GM23338 (cell line): ENCODE data around the gene GBF1. TPM values are rescaled to one million over a fixed set of nuclear protein-coding genes. Genes with fewer than 3 reads are reported as not detected.

Experiments
- ATAC-seq: fragments of 200-7000 bp; cut with Tn5 transposase; 3 replicates; pipeline ENCODE4 v1.9.1; 2020
- DNase-seq: peaks from one replicate; pipeline ENCODE4 v3.0.0-alpha.2; 2015; ENCODE audit warnings: low spot score
- H2AFZ ChIP-seq: fragments of 200-600 bp; sonication (generic); 2 replicates; pipeline ENCODE4 v1.8.0; 2016; ENCODE audit warnings: antibody characterized with exemption, mild to moderate bottlenecking, moderate library complexity
- H3F3A ChIP-seq: fragments of 200-600 bp; sonication (generic); replicated peaks from 2 replicates; pipeline ENCODE4 v1.8.0; 2017; ENCODE audit warnings: antibody characterized with exemption, mixed run types, low read depth
- H3K27ac ChIP-seq: fragments of 200-600 bp; sonication (generic); 2 replicates; pipeline ENCODE4 v1.6.1; 2016; ENCODE audit warnings: low read depth
- H3K27me3 ChIP-seq: fragments of 200-600 bp; sonication (generic); 2 replicates; pipeline ENCODE4 v1.8.0; 2016; ENCODE audit warnings: mild to moderate bottlenecking, mixed run types, moderate library complexity; ENCODE audit not compliant: insufficient read depth
- H3K36me3 ChIP-seq: fragments of 200-600 bp; sonication (generic); 2 replicates; pipeline ENCODE4 v1.8.0; 2016; ENCODE audit warnings: mild to moderate bottlenecking; ENCODE audit not compliant: insufficient read depth
- H3K4me1 ChIP-seq: fragments of 200-600 bp; sonication (generic); 2 replicates; pipeline ENCODE4 v1.8.0; 2016; ENCODE audit warnings: mild to moderate bottlenecking, moderate library complexity; ENCODE audit not compliant: insufficient read depth
- H3K4me2 ChIP-seq: fragments of 200-600 bp; sonication (generic); 2 replicates; pipeline ENCODE4 v1.7.1; 2017; ENCODE audit warnings: mixed run types
- H3K4me3 ChIP-seq: fragments of 200-600 bp; sonication (generic); 2 replicates; pipeline ENCODE4 v1.6.1; 2016; ENCODE audit warnings: mixed run types
- H3K79me2 ChIP-seq: fragments of 200-600 bp; sonication (generic); replicated peaks from 2 replicates; pipeline ENCODE4 v1.8.0; 2017; ENCODE audit warnings: mild to moderate bottlenecking; ENCODE audit not compliant: insufficient read depth
- H3K9me2 ChIP-seq: fragments of 200-600 bp; sonication (generic); 2 replicates; pipeline ENCODE4 v1.8.0; 2017; ENCODE audit not compliant: insufficient read depth
- H4K20me1 ChIP-seq: fragments of 200-600 bp; sonication (generic); replicated peaks from 2 replicates; pipeline ENCODE4 v1.8.0; 2017; ENCODE audit warnings: mild to moderate bottlenecking; ENCODE audit not compliant: insufficient read depth
- H3K27ac Mint-ChIP-seq: 2 replicates; pipeline ENCODE4 v1.8.0; 2020; ENCODE audit warnings: inconsistent platforms, mild to moderate bottlenecking, moderate library complexity, mixed read lengths
- H3K27me3 Mint-ChIP-seq: 3 replicates; pipeline ENCODE4 v1.8.0; 2022; ENCODE audit warnings: low read depth, mild to moderate bottlenecking, moderate library complexity, mixed read lengths, inconsistent platforms; ENCODE audit not compliant: insufficient read depth, poor library complexity
- H3K36me3 Mint-ChIP-seq: 3 replicates; pipeline ENCODE4 v1.8.0; 2021; ENCODE audit warnings: low read depth, mild to moderate bottlenecking, inconsistent platforms, moderate library complexity, mixed read lengths
- H3K4me1 Mint-ChIP-seq: 3 replicates; pipeline ENCODE4 v1.8.0; 2020; ENCODE audit warnings: mild to moderate bottlenecking, inconsistent platforms, mixed read lengths
- H3K4me3 Mint-ChIP-seq: 3 replicates; pipeline ENCODE4 v1.8.0; 2021; ENCODE audit warnings: moderate library complexity, mild to moderate bottlenecking, inconsistent platforms, mixed read lengths
- H3K9me3 Mint-ChIP-seq: 3 replicates; pipeline ENCODE4 v1.8.0; 2020; ENCODE audit warnings: moderate library complexity, mild to moderate bottlenecking, inconsistent platforms, mixed read lengths
- CREB1 ChIP-seq: fragments of 250-450 bp; sonication (Bioruptor Pico); IDR thresholded peaks from 2 replicates; pipeline ENCODE4 v1.5.0; 2020; ENCODE audit warnings: low read depth, mild to moderate bottlenecking, moderate library complexity
- CTCF ChIP-seq, 2 experiments: fragments of 200-600 bp in 1 of 2; sonication (generic) in 1 of 2; conservative IDR thresholded peaks; 2 replicates each; pipeline versions ENCODE4 v1.5.1 to v1.6.1; 2016 to 2017; ENCODE audit warnings: antibody characterized with exemption in 2 of 2, low read depth in 2 of 2, mild to moderate bottlenecking in 2 of 2, moderate library complexity in 1 of 2
- EZH2 ChIP-seq: fragments of 200-600 bp; sonication (generic); IDR thresholded peaks from one replicate; pipeline ENCODE4 v1.8.0; 2017; ENCODE audit warnings: antibody characterized with exemption, mild to moderate bottlenecking, low read depth; ENCODE audit not compliant: unreplicated experiment
- EZH2phosphoT487 ChIP-seq: fragments of 200-600 bp; sonication (generic); IDR thresholded peaks from one replicate; pipeline ENCODE4 v1.8.1; 2018; ENCODE audit warnings: antibody characterized with exemption; ENCODE audit not compliant: unreplicated experiment
- JUNB ChIP-seq: IDR thresholded peaks from one replicate; pipeline ENCODE4 v1.6.1; 2016; ENCODE audit warnings: antibody characterized with exemption; ENCODE audit not compliant: unreplicated experiment
- NANOG ChIP-seq: IDR thresholded peaks from 2 replicates; pipeline ENCODE4 v1.6.1; 2016; ENCODE audit warnings: antibody characterized with exemption, borderline replicate concordance
- POLR2AphosphoS5 ChIP-seq: IDR thresholded peaks from 2 replicates; pipeline ENCODE4 v1.6.1; 2016; ENCODE audit warnings: antibody characterized with exemption, low read depth
- REST ChIP-seq: IDR thresholded peaks from one replicate; pipeline ENCODE4 v1.6.1; 2018; ENCODE audit warnings: antibody characterized with exemption; ENCODE audit not compliant: unreplicated experiment
- STAT1 ChIP-seq: IDR thresholded peaks from one replicate; pipeline ENCODE4 v1.6.1; 2016; ENCODE audit warnings: antibody characterized with exemption; ENCODE audit not compliant: unreplicated experiment
- ZNF114 ChIP-seq: fragments of 250-450 bp; sonication (Bioruptor Pico); IDR thresholded peaks from 2 replicates; pipeline ENCODE4 v1.5.0; 2020; ENCODE audit warnings: mild to moderate bottlenecking, moderate library complexity
- ZNF331 ChIP-seq: fragments of 250-450 bp; sonication (Bioruptor Pico); IDR thresholded peaks from 2 replicates; pipeline ENCODE4 v1.5.0; 2020; ENCODE audit warnings: low read depth, mild to moderate bottlenecking, moderate library complexity
- polyA plus RNA-seq: library from polyadenylated mRNA; unstranded; fragments of >200 nt; fragmentation: Nextera tagmentation; extraction: Ambion mirVana; gene quantifications from 2 replicates; pipeline ENCODE4 v1.2.1, GENCODE V29; 2016
- total RNA-seq: library from RNA; depleted of rRNA; stranded (reverse); fragments of >200 nt; shearing (Covaris generic); gene quantifications from 2 replicates; pipeline ENCODE4 v1.2.3, GENCODE V29; 2014
- TF ChIP-seq, protein P1 (sequence below): fragments of 250-450 bp; sonication (Bioruptor Pico); IDR thresholded peaks from 2 replicates; pipeline ENCODE4 v1.5.0; 2020; ENCODE audit warnings: mild to moderate bottlenecking, moderate library complexity
- TF ChIP-seq, protein P2 (sequence below): IDR thresholded peaks from 2 replicates; pipeline ENCODE4 v1.6.1; 2016; ENCODE audit warnings: antibody characterized with exemption

The GBF1 gene
- total and polyA plus RNA-seq, 2 experiments from 2014 or later, result 6.5 to 27.2 TPM

DNA sequence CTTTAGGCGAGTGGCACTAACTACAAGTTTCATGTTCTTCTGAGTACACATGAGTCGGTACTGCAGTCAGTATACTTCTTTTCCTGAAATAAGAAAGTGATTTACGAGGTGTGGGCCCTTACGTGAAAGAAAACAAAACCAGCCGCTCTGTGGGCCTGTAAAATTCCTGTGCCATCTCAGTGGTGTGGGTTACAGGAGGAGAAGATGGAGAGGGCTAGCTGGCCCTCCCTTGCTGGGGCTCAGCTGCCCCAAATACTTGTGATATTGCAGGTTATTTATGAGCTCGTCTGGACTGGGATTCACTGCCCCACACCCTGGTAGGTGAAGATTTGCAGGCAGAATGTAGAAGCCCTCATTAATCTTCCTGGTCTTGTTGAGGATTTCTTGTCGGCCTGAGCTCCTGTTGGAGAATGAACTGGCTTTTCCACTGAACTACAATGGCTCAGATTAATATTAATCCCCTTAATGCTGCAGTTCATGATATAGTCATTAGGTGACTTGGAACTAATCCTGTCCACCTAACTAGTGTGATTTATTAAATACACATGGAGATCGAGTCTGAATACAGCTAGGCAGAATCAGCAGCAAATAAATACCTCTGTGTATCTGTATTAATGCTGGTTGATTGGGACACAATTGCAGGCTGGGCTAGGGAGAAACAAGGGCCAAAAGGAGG, 68.0 kb downstream of the GBF1 start:
- peaks cover 33% of the 10 kb centered on the region for H4K20me1 ChIP-seq
- H3K9me2 ChIP-seq, result no peaks in the 10 kb centered on the region
- H3K27me3 ChIP-seq, result no peaks in the 10 kb centered on the region
- no peaks in the 10 kb centered on the region for H3K36me3 ChIP-seq
- Mint-ChIP-seq H3K27me3 (no peaks in the 10 kb centered on the region), H3K4me3 (no peak overlapping the region), H3K36me3 (no peaks in the 10 kb centered on the region), H3K4me1 (peaks cover 17% of the 10 kb centered on the region; the same call in 2 of the 3 replicates), H3K27ac (no peak overlapping the region), H3K9me3 (no peaks in the 10 kb centered on the region)
- H3K27ac ChIP-seq, result no peak overlapping the region
- no peaks in the 10 kb centered on the region for H3F3A ChIP-seq
- H3K4me2 ChIP-seq, result no peak overlapping the region
- no peaks in the 10 kb centered on the region; the same call in 1 of the 2 replicates for H3K79me2 ChIP-seq
- no peak overlapping the region for H3K4me3 ChIP-seq
- 0 out of 2 replicates have a peak, but pooled peaks cover 4% of the 10 kb centered on the region for H3K4me1 ChIP-seq
- ATAC-seq, result no peak
- TF ChIP-seq, protein P1, sequence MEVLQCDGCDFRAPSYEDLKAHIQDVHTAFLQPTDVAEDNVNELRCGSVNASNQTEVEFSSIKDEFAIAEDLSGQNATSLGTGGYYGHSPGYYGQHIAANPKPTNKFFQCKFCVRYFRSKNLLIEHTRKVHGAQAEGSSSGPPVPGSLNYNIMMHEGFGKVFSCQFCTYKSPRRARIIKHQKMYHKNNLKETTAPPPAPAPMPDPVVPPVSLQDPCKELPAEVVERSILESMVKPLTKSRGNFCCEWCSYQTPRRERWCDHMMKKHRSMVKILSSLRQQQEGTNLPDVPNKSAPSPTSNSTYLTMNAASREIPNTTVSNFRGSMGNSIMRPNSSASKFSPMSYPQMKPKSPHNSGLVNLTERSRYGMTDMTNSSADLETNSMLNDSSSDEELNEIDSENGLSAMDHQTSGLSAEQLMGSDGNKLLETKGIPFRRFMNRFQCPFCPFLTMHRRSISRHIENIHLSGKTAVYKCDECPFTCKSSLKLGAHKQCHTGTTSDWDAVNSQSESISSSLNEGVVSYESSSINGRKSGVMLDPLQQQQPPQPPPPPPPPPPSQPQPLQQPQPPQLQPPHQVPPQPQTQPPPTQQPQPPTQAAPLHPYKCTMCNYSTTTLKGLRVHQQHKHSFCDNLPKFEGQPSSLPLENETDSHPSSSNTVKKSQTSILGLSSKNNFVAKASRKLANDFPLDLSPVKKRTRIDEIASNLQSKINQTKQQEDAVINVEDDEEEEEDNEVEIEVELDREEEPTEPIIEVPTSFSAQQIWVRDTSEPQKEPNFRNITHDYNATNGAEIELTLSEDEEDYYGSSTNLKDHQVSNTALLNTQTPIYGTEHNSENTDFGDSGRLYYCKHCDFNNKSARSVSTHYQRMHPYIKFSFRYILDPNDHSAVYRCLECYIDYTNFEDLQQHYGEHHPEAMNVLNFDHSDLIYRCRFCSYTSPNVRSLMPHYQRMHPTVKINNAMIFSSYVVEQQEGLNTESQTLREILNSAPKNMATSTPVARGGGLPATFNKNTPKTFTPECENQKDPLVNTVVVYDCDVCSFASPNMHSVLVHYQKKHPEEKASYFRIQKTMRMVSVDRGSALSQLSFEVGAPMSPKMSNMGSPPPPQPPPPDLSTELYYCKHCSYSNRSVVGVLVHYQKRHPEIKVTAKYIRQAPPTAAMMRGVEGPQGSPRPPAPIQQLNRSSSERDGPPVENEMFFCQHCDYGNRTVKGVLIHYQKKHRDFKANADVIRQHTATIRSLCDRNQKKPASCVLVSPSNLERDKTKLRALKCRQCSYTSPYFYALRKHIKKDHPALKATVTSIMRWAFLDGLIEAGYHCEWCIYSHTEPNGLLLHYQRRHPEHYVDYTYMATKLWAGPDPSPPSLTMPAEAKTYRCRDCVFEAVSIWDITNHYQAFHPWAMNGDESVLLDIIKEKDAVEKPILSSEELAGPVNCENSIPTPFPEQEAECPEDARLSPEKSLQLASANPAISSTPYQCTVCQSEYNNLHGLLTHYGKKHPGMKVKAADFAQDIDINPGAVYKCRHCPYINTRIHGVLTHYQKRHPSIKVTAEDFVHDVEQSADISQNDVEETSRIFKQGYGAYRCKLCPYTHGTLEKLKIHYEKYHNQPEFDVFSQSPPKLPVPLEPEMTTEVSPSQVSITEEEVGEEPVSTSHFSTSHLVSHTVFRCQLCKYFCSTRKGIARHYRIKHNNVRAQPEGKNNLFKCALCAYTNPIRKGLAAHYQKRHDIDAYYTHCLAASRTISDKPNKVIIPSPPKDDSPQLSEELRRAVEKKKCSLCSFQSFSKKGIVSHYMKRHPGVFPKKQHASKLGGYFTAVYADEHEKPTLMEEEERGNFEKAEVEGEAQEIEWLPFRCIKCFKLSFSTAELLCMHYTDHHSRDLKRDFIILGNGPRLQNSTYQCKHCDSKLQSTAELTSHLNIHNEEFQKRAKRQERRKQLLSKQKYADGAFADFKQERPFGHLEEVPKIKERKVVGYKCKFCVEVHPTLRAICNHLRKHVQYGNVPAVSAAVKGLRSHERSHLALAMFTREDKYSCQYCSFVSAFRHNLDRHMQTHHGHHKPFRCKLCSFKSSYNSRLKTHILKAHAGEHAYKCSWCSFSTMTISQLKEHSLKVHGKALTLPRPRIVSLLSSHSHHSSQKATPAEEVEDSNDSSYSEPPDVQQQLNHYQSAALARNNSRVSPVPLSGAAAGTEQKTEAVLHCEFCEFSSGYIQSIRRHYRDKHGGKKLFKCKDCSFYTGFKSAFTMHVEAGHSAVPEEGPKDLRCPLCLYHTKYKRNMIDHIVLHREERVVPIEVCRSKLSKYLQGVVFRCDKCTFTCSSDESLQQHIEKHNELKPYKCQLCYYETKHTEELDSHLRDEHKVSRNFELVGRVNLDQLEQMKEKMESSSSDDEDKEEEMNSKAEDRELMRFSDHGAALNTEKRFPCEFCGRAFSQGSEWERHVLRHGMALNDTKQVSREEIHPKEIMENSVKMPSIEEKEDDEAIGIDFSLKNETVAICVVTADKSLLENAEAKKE (CRISPR knock-in tag), result no peak
- no peak for TF ChIP-seq STAT1
- TF ChIP-seq ZNF331 (CRISPR knock-in tag), result no peak
- no peak for TF ChIP-seq EZH2
- TF ChIP-seq EZH2phosphoT487, result no peak
- no peak for TF ChIP-seq JUNB
- no peak for TF ChIP-seq REST
- no peak for TF ChIP-seq CREB1 (CRISPR knock-in tag)
- TF ChIP-seq, protein P2, sequence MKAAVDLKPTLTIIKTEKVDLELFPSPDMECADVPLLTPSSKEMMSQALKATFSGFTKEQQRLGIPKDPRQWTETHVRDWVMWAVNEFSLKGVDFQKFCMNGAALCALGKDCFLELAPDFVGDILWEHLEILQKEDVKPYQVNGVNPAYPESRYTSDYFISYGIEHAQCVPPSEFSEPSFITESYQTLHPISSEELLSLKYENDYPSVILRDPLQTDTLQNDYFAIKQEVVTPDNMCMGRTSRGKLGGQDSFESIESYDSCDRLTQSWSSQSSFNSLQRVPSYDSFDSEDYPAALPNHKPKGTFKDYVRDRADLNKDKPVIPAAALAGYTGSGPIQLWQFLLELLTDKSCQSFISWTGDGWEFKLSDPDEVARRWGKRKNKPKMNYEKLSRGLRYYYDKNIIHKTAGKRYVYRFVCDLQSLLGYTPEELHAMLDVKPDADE, result no peak
- no peak for TF ChIP-seq ZNF114 (CRISPR knock-in tag)
- TF ChIP-seq CTCF (conservative IDR thresholded peaks at IDR 0.05; ENCODE audit: low read depth in 2 of 2), result no peak
- no peak for TF ChIP-seq NANOG
- TF ChIP-seq POLR2AphosphoS5, result no peak
- no peak overlapping the region for H2AFZ ChIP-seq
- DNase-seq, result no peak
